HG03066 (cell line): Measurements from ENCODE around the gene PPP4R3B.
"Not testable (repeated sequence)": the region's sequence is repeated elsewhere in the genome, so short reads cannot be mapped to it uniquely, and the experiment has no call there.

Source experiments
- ATAC-seq: cut with Tn5 transposase; IDR thresholded peaks from one replicate; pipeline ENCODE4 v1.9.1; 2021; ENCODE audit warnings: low read depth; ENCODE audit not compliant: unreplicated experiment

The PPP4R3B gene

DNA sequence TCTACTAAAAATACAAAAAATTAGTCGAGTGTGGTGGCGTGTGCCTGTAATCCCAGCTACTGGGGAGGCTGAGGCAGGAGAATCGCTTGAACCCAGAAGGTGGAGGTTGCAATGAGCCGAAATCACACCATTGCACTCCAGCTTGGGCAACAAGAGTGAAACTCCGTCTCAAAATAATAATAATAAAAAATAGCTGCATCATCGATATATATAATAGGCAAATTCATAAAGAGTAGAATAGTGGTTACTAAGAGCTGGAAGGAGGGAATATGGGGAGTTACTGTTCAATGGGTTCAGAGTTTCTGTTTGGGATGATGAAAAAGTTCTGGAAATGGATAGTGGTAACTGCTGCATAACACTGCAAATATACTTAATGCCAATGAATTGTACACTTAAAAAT is 20.6 kb downstream of the PPP4R3B start:
- not testable (repeated sequence) for ATAC-seq

DNA sequence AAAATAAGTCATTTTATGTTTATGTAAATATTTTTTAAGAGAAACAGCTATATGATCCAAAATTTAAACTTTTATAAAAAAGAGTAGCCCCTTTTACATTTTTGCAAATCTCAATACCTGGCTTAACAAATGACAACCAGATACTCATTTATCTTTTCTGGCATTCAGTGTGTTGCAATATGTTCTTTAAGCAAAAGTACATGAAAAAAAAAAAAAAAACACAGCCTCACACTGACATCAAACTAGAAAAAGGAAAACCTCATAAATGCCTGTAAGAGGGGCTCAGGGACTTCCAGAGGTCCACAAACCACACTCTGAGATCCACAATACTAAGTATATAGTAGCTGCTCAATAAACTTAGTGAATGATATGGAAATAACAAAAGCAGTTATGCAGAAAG is 21.9 kb downstream of the PPP4R3B start:
- ATAC-seq = no peak

DNA sequence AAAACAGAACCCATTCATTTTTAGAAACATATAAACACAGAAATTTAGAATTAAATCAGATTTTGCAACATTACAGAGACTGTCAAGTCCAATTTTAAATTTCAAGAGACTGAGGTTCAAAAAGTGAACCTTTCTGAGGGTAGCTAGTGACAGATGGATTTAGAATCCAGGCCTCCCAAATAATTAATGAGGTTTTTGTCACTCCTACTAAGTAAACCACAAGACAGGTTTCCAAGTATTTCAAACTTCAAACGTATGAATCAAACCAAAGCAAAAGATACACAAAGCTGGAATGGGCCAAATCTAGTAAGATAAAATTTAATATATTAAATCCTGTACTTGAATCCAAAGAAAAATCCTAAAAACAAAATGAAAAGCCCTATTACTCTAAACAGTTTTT is 25.3 kb downstream of the PPP4R3B start:
- ATAC-seq = no peak

DNA sequence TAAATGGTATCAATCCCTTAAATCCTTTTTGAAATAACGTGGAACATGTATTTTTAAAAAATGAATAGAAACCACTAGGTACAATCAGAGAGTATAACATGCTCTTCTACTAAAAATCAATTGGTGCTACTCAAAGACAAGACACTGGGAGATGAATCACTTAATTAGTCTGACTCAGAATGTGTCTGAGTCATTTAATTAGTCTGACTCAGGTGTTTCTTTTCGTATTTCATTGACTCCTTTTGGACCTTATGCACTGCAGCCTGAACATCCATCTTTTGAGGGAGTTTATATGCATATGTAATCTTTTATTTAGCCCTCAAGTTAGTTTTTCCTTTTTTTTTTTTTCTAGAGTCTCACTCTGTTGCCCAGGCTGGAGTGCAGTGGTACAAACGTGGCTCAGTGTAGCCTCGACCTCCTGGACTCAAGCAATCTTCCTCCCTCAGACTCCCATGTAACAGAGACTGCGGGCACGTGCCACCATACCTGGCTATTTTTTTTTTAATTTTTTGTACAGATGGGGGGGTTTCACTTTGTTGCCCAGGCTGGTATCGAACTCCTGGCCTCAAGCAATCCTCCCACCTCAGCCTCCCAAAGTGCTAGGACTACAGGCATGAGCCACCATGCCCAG is 26.5 kb downstream of the PPP4R3B start:
- no peak for ATAC-seq

DNA sequence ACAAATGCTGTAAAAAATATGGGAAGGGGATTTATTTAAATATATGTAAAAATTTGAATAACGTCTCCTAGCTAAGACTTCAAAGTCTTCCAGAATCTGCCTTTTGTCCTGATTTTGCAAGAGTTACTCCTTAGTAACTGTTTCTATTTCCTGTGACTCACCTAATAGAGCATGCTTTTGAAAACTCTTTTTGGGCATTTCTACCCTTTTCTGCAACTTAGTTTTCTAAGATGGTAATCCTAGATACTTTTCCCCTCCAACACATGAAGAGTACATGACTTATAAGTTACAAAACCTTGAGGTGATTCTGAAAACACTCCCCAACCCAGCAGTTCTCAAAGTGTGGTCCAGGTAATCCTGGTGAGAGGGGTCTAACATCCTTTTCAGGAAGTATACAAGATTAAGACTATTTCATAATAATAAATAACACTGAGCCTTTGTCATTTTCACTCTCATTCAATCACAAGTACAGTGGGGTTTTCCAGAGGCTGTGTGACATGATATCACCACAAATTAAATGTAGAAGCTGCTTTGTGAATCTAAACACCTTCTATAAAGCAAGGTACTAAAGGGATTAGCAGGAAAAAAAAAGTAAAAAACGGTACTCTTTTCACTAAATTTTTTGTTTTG is 31.9 kb downstream of the PPP4R3B start:
- ATAC-seq = no peak

DNA sequence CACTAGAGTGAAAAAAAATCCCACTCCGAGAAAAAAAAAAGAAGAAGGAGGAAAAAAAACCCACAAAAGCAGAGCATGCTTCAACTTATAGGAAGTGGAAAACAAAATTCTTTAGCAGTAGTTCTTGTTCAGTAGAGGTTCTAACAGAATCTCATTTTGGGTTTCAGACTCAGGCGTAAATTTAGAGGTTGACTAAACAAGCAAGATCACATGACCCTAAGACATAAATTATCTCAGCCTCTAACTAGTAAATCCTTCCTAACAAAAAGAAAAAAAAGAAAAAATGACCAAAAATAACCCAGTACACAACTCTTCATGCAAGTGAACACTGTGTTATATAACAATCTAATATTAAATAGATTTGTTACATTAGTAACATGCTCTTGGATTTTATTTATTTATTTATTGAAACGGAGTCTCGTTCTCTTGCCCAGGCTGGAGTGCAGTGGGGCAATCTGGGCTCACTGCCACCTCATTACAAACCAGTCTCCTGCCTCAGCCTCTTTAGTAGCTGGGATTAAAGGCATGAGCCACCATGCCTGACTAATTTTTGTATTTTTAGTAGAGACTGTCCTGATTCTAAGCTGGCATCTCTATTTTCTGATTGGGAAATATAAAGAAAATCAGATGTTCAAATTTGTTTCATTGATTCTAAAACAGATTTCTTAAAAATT is 35.4 kb downstream of the PPP4R3B start:
- no peak for ATAC-seq

DNA sequence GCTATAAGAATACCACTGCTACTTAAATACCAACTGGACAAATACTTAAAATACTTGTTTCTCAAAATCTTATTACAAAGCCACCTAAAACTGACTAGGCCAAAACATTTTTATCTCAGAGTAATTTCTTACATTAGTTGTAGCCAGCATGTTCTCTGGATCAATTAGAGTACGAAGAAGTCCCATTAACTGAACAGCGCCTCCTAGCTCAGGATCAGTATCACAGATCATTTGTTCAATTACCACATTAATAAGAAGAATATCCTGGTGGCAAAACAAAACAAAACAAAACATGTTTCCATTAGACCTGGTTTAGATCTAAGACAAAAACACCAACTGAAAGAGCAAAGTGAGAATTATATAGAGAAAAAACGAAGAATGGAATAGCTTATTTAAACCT is 36.0 kb downstream of the PPP4R3B start:
- no peak for ATAC-seq

DNA sequence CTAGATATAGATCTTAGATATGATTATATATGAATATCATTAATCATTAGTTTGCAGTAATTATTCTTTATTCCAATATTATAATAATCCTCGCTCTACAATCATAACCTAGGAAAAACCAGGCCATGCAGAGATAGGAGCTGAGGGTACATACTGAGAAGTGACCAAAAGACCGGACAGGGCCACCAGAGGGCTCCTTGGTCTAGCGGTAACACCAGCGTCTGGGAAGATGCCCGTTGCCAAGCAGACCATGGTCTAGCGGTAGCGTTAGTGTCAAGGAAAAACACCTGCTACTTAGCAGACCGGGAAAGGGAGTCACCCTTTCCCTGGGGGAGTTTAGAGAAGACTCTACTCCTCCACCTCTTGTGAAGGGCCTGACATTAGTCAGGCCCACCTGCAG is 48.4 kb downstream of the PPP4R3B start:
- not testable (repeated sequence) for ATAC-seq

DNA sequence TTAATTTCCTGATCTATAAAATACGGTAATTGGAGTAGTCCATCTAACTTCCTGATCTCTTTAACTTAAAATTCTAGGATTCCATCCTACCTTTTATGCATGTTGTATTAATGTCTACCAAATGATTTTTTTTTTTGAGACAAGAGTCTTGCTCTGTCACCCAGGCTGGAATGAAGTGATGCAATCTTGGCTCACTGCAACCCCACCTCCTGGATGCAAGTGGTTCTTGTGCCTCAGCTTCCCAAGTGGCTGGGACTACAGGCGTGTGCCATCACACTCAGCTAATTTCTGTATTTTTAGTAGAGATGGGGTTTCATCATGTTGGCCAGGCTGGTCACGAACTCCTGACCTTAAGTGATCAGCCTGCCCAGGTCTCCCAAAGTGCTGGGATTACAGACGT is 50.1 kb downstream of the PPP4R3B start:
- no peak for ATAC-seq

DNA sequence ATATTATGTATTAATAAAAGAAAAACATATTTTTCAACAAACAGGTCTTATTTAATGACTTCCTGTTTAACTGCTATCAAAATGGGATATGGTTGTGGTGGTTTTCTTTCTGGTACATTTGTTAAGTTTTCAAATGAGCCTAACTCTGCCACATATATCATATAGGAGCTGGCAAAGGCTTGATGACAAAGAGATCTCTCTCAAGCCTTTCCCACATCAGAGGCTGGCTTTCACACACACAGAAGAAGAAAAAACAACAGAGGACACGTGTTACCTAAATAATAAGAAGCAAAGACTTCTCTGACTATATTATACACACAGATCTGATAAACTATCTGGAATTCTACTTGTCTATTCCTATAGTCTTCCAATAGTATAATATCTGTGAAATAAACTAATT is 51.8 kb downstream of the PPP4R3B start:
- ATAC-seq = no peak

DNA sequence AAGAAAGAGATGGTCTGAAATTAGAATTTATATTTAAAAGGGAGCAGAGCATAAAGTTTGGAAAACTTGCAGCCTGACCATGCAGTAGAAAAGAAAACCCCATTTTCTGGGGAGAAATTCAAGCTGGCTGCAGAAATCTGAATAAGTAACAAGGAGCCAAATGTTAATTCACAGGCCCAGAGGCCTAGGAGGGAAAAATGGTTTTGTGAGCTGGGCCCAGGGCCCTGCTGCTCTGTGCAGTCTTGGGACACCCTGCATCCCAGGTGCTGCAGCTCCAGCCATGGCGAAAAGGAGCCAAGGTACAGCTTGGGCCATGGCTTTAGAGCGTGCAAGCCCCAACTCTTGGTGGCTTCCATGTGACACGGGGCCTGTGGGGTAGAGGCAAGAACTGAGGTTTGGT is 56.6 kb downstream of the PPP4R3B start:
- no peak for ATAC-seq

DNA sequence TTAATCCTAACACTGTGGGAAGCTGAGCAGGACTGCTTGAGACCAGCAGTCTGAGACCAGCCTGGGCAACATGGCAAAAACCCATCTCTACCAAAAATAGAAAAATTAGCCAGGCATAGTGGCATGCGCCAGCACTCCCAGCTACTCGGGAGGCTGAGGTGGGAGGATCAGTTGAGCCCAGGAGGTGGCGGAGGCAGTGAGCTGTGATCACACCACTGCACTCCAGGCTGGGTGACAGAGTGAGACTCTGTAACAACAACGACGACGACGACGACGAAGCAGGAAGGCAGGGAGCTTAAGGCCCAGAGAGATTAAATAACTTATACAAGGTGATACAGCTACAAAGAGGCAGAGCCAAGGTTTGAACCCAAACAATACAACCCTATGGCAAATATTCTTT is 60.6 kb downstream of the PPP4R3B start:
- no peak for ATAC-seq

DNA sequence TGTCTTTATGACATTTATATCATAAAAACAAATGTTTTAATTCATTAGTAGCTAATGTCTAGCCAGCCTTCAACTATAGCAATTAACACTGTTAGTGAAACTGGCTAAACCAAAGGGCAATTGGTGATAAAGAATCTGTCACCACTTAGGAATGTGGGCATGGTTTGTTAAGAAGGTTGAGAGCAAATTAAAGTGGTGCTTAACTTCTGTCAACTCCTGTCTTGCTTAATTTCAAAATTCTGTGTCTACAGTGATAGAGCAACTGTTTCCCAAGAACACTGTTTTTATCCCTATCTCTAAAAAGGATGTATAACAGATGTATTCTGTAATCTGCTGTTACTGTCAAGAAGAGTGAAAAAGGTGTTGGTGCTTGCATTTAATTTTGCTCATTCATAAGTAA is 61.4 kb downstream of the PPP4R3B start:
- no peak for ATAC-seq

DNA sequence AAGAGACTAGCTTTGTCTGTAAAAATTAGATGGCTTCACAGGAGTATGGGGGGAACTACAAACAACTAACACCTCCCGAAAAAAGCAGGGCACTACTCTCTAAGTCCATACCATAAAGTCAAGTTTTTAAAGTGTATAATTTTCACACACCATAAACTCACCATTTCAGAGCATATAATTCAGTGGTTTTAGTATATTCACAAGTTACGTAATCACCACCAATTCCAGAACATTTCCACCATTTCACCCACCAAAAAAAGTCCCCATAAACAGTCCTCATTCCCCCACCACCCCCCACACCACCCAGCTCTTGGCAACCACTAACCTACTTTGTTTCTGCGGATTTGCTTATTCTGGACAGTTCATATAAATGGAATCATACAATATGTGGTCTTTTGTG is 64.1 kb downstream of the PPP4R3B start:
- no peak for ATAC-seq

DNA sequence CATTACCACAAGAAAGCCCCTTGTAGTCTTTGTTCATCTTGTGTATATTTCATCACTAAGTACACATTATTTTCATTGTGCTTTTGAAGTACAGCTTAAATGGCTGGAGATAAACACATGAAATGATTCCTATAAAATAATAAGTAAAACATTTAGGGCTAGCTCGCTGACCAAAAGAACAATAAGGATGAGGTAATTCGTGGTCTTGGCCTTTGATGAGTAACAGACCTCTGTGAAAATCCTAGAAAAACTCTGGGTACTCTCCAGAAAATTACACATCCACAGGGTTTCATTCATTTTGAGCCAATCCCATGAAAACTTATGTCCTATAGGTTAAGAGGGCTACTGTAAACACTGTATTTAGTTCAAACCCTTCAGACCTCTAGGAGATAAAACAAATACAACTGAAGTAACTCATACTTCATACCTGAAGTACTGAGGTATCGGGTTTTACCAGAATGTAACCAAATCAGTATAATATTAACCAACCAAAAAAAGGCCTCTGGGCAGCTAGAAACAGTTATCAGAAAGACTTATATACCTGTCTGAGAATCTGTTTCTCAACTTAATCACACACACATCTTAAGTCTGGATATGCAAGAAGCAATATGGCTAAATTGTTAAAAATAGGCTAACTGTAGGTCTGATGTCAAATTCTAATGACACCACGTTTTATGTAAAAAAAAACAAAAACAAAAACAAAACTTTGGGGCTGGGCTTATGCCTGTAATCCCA is 66.9 kb downstream of the PPP4R3B start:
- ATAC-seq = no peak

DNA sequence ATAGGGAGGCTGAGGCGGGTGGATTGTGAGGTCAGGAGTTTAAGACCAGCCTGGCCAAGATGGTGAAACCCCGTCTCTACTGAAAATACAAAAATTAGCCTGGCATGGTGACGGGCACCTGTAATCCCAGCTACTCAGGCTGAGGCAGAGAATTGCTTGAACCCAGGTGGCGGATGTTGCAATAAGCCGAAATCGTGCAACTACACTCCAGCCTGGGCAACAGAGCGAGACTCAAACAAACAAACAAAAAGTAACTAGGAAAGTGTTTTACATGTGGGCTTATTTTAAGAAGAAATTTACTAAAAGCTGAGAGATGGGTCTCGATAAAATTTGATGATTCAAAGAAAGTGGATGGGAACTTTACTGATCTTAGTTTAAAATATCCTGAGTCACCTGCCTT is 69.7 kb downstream of the PPP4R3B start:
- not testable (repeated sequence) for ATAC-seq

DNA sequence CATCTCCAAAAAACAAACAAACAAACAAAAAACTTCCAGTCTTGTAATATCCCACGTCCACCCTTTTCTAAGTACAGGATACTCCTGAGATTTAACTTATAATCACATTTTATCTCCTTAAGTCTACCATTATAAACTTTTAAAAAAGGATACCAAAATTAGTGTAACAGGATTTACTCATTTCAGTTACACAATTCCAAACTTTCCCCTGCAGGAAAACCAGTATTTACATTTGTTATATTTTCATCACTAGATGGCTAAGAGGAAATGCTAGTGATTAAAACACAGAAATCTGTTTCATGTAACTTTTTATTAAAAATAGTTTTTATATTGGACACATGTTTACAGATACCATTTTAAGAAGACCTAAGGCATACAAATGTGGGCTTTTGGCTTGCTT is 70.4 kb downstream of the PPP4R3B start:
- ATAC-seq = no peak

DNA sequence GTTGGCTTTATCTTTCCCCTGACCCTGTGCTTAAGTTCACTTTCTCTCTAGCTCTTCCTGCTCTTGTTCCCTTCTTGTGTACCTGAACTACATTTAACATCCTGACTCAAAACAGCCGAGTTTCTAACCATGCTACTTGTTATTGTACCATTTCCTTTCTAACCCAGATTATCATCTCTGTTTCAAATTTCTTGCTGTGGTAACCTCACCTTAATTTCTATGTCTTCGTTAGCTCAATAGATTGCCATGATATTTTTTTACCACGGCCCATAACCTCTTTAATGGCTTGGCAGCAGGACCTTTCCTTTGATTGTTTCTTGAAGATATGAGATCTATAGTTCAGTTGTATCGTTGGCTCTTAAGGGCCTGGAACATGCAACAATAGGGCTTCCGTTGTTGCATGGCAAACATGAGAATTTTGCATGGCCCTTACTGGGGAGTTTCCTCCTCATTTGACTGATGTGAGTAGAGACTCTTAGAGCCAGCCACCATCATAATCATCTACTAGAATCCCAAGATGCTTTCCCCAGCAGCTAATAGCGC is 86.8 kb downstream of the PPP4R3B start:
- no peak for ATAC-seq

DNA sequence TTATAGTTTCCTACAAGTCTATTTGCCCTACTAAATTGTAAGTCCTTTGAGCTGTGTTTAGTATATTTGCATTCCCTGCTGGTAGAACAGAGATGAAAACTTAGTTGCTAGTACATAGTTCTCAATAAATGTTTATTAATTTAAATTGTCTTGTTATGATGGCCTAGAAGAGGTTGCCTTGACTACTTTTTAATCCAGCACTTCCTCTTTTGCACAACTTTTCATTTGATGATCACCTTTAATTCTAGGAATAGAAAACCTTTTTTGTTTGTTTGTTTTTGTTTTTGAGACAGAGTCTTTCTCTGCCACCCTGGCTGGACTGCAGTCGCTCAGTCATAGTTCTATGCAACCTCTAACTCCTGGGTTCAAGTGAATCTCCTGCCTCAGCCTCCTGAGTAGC is 91.2 kb downstream of the PPP4R3B start:
- ATAC-seq = no peak

DNA sequence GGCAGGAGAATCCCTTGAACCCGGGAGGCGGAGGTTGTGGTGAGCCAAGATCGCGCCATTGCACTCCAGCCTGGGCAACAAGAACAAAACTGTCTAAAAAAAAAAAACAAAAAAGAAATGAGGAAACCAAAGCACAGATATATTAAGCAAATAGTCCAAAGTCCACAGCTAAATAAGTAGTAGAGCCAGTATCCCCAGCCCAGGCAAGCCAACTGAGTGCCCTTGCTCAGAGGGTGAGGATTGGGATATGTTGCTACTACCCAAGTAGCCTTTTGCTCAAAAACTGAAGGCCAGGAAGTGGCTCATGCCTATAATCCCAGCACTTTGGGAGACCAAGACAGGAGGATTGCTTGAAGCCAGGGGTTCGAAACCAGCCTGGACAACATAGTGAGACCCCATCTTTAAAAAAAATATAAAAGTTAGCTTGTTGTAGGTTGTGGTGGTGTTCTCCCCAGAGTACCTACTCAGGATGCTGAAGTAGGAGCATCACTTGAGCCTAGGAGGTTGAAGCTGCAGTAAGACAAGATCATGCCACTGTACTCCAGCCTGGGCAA is 92.5 kb downstream of the PPP4R3B start:
- ATAC-seq = no peak
